T-helper 2 cell treated with Interferon-gamma antibody and Interleukin-4, amounts not matched to agents 5 μg/mL and 100 μg/mL, for 36 hours (primary cell): Measurements from ENCODE around the gene LRRFIP2.
A peak's percentile ranks its signal among the peaks of the same experiment; 100 is the strongest.
"Not testable (repeated sequence)": the region's sequence is repeated elsewhere in the genome, so short reads cannot be mapped to it uniquely, and the experiment has no call there.

Experiments used
- DNase-seq: peaks from one replicate; pipeline ENCODE4 v3.0.0; 2021; ENCODE audit warnings: low spot score
- H3K27ac Mint-ChIP-seq: one replicate; pipeline ENCODE4 v1.8.0; 2021; ENCODE audit warnings: mild to moderate bottlenecking, mixed read lengths
- H3K27me3 Mint-ChIP-seq: one replicate; pipeline ENCODE4 v1.8.0; 2021; ENCODE audit warnings: low read depth, mixed read lengths
- H3K36me3 Mint-ChIP-seq: one replicate; pipeline ENCODE4 v1.8.0; 2021; ENCODE audit warnings: low read depth, mixed read lengths
- H3K4me1 Mint-ChIP-seq: one replicate; pipeline ENCODE4 v1.8.0; 2021; ENCODE audit warnings: low read depth, mixed read lengths
- H3K4me3 Mint-ChIP-seq: one replicate; pipeline ENCODE4 v1.8.0; 2022; ENCODE audit warnings: mild to moderate bottlenecking, moderate library complexity, mixed read lengths
- H3K9me3 Mint-ChIP-seq: one replicate; pipeline ENCODE4 v1.8.0; 2021; ENCODE audit warnings: mixed read lengths

LRRFIP2 gene

GRCh38 chr3:37174532-37175126 lies at the start of gene LRRFIP2:
Gene LRRFIP2, minus strand, starts transcription at chr3:37174582. Its CDS starts 25,599 bp downstream, at chr3:37148983.
- H3K27me3 Mint-ChIP-seq = no peaks in the 10 kb centered on the region
- no peaks in the 10 kb centered on the region for H3K9me3 Mint-ChIP-seq
- peak within 1 kb of the TSS; percentile 78 for H3K27ac Mint-ChIP-seq
- peak; percentile 41 for DNase-seq
- peak within 1 kb of the TSS; percentile 90 for H3K4me3 Mint-ChIP-seq
- peaks cover 33% of the 10 kb centered on the region for H3K36me3 Mint-ChIP-seq
- H3K4me1 Mint-ChIP-seq = peaks cover 45% of the 10 kb centered on the region

- H3K4me1 Mint-ChIP-seq = peaks cover 10% of the 10 kb centered on the region
- H3K4me3 Mint-ChIP-seq = no peak overlapping the region
- no peaks in the 10 kb centered on the region for H3K9me3 Mint-ChIP-seq
- DNase-seq = no peak
- H3K36me3 Mint-ChIP-seq = no peaks in the 10 kb centered on the region
- peaks cover 29% of the 10 kb centered on the region for H3K27me3 Mint-ChIP-seq
- H3K27ac Mint-ChIP-seq = no peak overlapping the region
These were observed 49.2 kb upstream of the LRRFIP2 start for GRCh38 chr3:37223576-37223975.

- Mint-ChIP-seq H3K9me3 (no peaks in the 10 kb centered on the region), H3K4me3 (no peak overlapping the region), H3K27me3 (peaks cover 28% of the 10 kb centered on the region), H3K4me1 (peaks cover 10% of the 10 kb centered on the region), H3K36me3 (no peaks in the 10 kb centered on the region), H3K27ac (no peak overlapping the region)
- DNase-seq = no peak
These were observed 48.8 kb upstream of the LRRFIP2 start for GRCh38 chr3:37223141-37223558.

- H3K36me3 Mint-ChIP-seq, H3K4me3 Mint-ChIP-seq, H3K9me3 Mint-ChIP-seq, H3K4me1 Mint-ChIP-seq, DNase-seq, H3K27ac Mint-ChIP-seq: not testable (repeated sequence)
- H3K27me3 Mint-ChIP-seq = peaks cover 21% of the 10 kb centered on the region
These were observed 48.2 kb upstream of the LRRFIP2 start for GRCh38 chr3:37222542-37222941.

GRCh38 chr3:37221407-37221806 lies 47.0 kb upstream of the LRRFIP2 start:
- Mint-ChIP-seq H3K27me3 (peaks cover 19% of the 10 kb centered on the region), H3K36me3 (no peaks in the 10 kb centered on the region), H3K4me3 (no peak overlapping the region), H3K4me1 (peaks cover 14% of the 10 kb centered on the region), H3K9me3 (no peaks in the 10 kb centered on the region), H3K27ac (no peak overlapping the region)
- DNase-seq = no peak

- H3K4me3 Mint-ChIP-seq = no peak overlapping the region
- no peak for DNase-seq
- H3K27ac Mint-ChIP-seq = no peak overlapping the region
- peaks cover 7% of the 10 kb centered on the region for H3K27me3 Mint-ChIP-seq
- no peaks in the 10 kb centered on the region for H3K36me3 Mint-ChIP-seq
- no peaks in the 10 kb centered on the region for H3K9me3 Mint-ChIP-seq
- H3K4me1 Mint-ChIP-seq = peaks cover 18% of the 10 kb centered on the region
These were observed 44.9 kb upstream of the LRRFIP2 start for GRCh38 chr3:37219266-37219665.

- peaks cover 13% of the 10 kb centered on the region for H3K4me1 Mint-ChIP-seq
- H3K27ac Mint-ChIP-seq = no peak overlapping the region
- H3K36me3 Mint-ChIP-seq = no peaks in the 10 kb centered on the region
These were observed 43.8 kb upstream of the LRRFIP2 start for GRCh38 chr3:37218206-37218605.

GRCh38 chr3:37217098-37217849 lies 42.9 kb upstream of the LRRFIP2 start:
- Mint-ChIP-seq H3K4me1 (peaks cover 9% of the 10 kb centered on the region), H3K9me3 (no peaks in the 10 kb centered on the region), H3K4me3 (no peak overlapping the region), H3K27ac (no peak overlapping the region), H3K27me3 (peaks cover 4% of the 10 kb centered on the region), H3K36me3 (no peaks in the 10 kb centered on the region)
- DNase-seq = no peak

More at GRCh38 chr3:37218206-37218605, 43.8 kb upstream of the LRRFIP2 start:
- Mint-ChIP-seq H3K4me3 (no peak overlapping the region), H3K9me3 (no peaks in the 10 kb centered on the region), H3K27me3 (peaks cover 7% of the 10 kb centered on the region)
- DNase-seq = no peak

GRCh38 chr3:37216597-37217097 lies 42.3 kb upstream of the LRRFIP2 start:
- Mint-ChIP-seq H3K27me3 (peaks cover 4% of the 10 kb centered on the region), H3K36me3 (no peaks in the 10 kb centered on the region), H3K4me1 (peaks cover 9% of the 10 kb centered on the region), H3K4me3 (no peak overlapping the region), H3K27ac (no peak overlapping the region), H3K9me3 (no peaks in the 10 kb centered on the region)
- DNase-seq = no peak

- Mint-ChIP-seq H3K9me3 (no peaks in the 10 kb centered on the region), H3K36me3 (no peaks in the 10 kb centered on the region), H3K4me3 (no peak overlapping the region), H3K27ac (no peak overlapping the region), H3K27me3 (no peaks in the 10 kb centered on the region), H3K4me1 (peaks cover 9% of the 10 kb centered on the region)
- no peak for DNase-seq
These were observed 39.7 kb upstream of the LRRFIP2 start for GRCh38 chr3:37214076-37214475.

- Mint-ChIP-seq H3K27ac (no peak overlapping the region), H3K9me3 (no peaks in the 10 kb centered on the region), H3K4me3 (no peak overlapping the region), H3K27me3 (peaks cover 4% of the 10 kb centered on the region), H3K4me1 (no peaks in the 10 kb centered on the region), H3K36me3 (no peaks in the 10 kb centered on the region)
- DNase-seq = no peak
These were observed 35.8 kb upstream of the LRRFIP2 start for GRCh38 chr3:37210230-37210629.

- H3K4me3 Mint-ChIP-seq, DNase-seq, H3K27ac Mint-ChIP-seq, H3K4me1 Mint-ChIP-seq, H3K9me3 Mint-ChIP-seq, H3K36me3 Mint-ChIP-seq: not testable (repeated sequence)
- H3K27me3 Mint-ChIP-seq = peaks cover 12% of the 10 kb centered on the region
These were observed 34.2 kb upstream of the LRRFIP2 start for GRCh38 chr3:37208576-37208975.

GRCh38 chr3:37208008-37208407 lies 33.6 kb upstream of the LRRFIP2 start:
- DNase-seq, H3K27ac Mint-ChIP-seq, H3K4me1 Mint-ChIP-seq, H3K4me3 Mint-ChIP-seq, H3K36me3 Mint-ChIP-seq, H3K9me3 Mint-ChIP-seq: not testable (repeated sequence)
- peaks cover 12% of the 10 kb centered on the region for H3K27me3 Mint-ChIP-seq

GRCh38 chr3:37206041-37206440 lies 31.7 kb upstream of the LRRFIP2 start:
- H3K4me3 Mint-ChIP-seq, DNase-seq, H3K4me1 Mint-ChIP-seq, H3K27ac Mint-ChIP-seq, H3K9me3 Mint-ChIP-seq, H3K36me3 Mint-ChIP-seq: not testable (repeated sequence)
- peaks cover 15% of the 10 kb centered on the region for H3K27me3 Mint-ChIP-seq
